ENCODE results near the gene C10orf105.
A peak's percentile ranks its signal among the peaks of the same experiment; 100 is the strongest.

Gene C10orf105

GRCh38 chr10:71719042-71719441 lies 536 bp downstream of the C10orf105 start:
- H3K36me3 Mint-ChIP-seq: no peaks in the 10 kb centered on the region
- H3K4me1 Mint-ChIP-seq (ENCODE audit: low read depth): peaks cover 62% of the 10 kb centered on the region
- H3K27me3 Mint-ChIP-seq: no peaks in the 10 kb centered on the region
- H3K9me3 Mint-ChIP-seq (ENCODE audit: low read depth): no peaks in the 10 kb centered on the region
- no peak overlapping the region for H3K4me3 Mint-ChIP-seq
- no peak overlapping the region for H3K27ac Mint-ChIP-seq

DNA sequence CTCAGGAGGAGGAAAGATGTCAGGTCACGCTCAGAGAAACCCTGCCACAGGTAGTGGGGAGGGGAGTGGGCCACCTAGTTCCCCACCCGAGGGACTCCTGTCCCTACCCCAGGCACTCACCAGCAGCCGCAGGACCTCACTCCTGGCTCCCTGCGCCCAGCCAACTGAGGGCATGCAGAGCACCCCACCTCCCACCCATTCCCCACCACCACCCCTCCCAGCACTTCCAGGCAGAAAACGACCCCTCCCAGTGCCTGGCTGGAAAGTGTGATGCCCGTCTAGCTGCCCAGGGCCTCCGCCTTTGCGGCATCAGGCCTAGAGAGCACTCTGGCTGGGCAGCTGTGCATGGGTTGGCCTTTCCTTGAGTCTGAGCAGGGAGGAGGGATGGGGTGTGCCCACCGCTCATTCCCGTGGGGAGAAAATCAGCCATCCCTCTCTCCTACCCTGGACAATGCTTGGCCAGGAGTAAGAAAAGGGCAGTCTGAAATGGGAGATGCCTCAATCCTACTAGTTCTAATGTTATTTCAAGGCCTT lies 1.3 kb downstream of the C10orf105 start:
- Mint-ChIP-seq H3K36me3 (no peaks in the 10 kb centered on the region), H3K4me1 (ENCODE audit: low read depth) (peaks cover 63% of the 10 kb centered on the region), H3K4me3 (no peak overlapping the region), H3K27me3 (no peaks in the 10 kb centered on the region), H3K27ac (peak overlapping the region; percentile 16), H3K9me3 (ENCODE audit: low read depth) (no peaks in the 10 kb centered on the region)

GRCh38 chr10:71717551-71717951 lies 2.0 kb downstream of the C10orf105 start:
- Mint-ChIP-seq H3K27ac (peak overlapping the region; percentile 84), H3K27me3 (no peaks in the 10 kb centered on the region), H3K36me3 (no peaks in the 10 kb centered on the region), H3K4me3 (no peak overlapping the region), H3K9me3 (ENCODE audit: low read depth) (no peaks in the 10 kb centered on the region), H3K4me1 (ENCODE audit: low read depth) (peaks cover 63% of the 10 kb centered on the region)

- no peak overlapping the region for H3K4me3 Mint-ChIP-seq
- H3K27me3 Mint-ChIP-seq: no peaks in the 10 kb centered on the region
- H3K4me1 Mint-ChIP-seq (ENCODE audit: low read depth): peaks cover 63% of the 10 kb centered on the region
- no peaks in the 10 kb centered on the region for H3K36me3 Mint-ChIP-seq
- H3K27ac Mint-ChIP-seq: peak overlapping the region; percentile 84
- H3K9me3 Mint-ChIP-seq (ENCODE audit: low read depth): no peaks in the 10 kb centered on the region
Measured at GRCh38 chr10:71717056-71717455, 2.5 kb downstream of the C10orf105 start.

- H3K36me3 Mint-ChIP-seq: no peaks in the 10 kb centered on the region
Measured at GRCh38 chr10:71716426-71716825, 3.2 kb downstream of the C10orf105 start.

GRCh38 chr10:71715860-71716259 lies 3.7 kb downstream of the C10orf105 start:
- Mint-ChIP-seq H3K27ac (peak overlapping the region; percentile 79), H3K27me3 (no peaks in the 10 kb centered on the region), H3K9me3 (ENCODE audit: low read depth) (no peaks in the 10 kb centered on the region), H3K36me3 (no peaks in the 10 kb centered on the region), H3K4me3 (peak overlapping the region; percentile 20), H3K4me1 (ENCODE audit: low read depth) (peaks cover 64% of the 10 kb centered on the region)

More at GRCh38 chr10:71716426-71716825, 3.2 kb downstream of the C10orf105 start:
- Mint-ChIP-seq H3K4me1 (ENCODE audit: low read depth) (peaks cover 65% of the 10 kb centered on the region), H3K4me3 (no peak overlapping the region), H3K27ac (peak overlapping the region; percentile 79), H3K27me3 (no peaks in the 10 kb centered on the region), H3K9me3 (ENCODE audit: low read depth) (no peaks in the 10 kb centered on the region)

- H3K27ac Mint-ChIP-seq: peak overlapping the region; percentile 79
- H3K4me3 Mint-ChIP-seq: peak overlapping the region; percentile 46
- no peaks in the 10 kb centered on the region for H3K27me3 Mint-ChIP-seq
- H3K9me3 Mint-ChIP-seq (ENCODE audit: low read depth): no peaks in the 10 kb centered on the region
- peaks cover 62% of the 10 kb centered on the region for H3K4me1 Mint-ChIP-seq (ENCODE audit: low read depth)
- no peaks in the 10 kb centered on the region for H3K36me3 Mint-ChIP-seq
Measured at GRCh38 chr10:71715026-71715425, 4.6 kb downstream of the C10orf105 start.

DNA sequence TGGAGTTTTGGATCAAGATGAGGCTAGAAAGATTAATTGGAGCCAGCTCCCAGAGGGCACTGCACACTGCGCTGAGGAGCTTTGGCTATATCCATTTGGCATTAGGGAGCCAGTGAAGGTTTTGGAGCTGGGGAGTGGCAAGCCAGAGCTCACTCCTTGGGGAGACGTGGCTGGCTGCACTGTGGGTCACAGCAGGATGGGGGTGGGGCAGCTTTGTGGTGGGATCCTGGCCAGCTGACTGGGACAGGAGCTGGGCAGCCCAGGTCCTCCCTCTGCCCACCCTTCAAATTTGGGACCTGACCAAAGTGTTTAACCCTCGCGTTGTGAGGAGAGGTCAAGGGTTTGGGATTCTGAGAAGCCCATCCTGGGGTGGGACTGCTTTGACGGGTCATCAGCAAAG lies 5.0 kb downstream of the C10orf105 start:
- Mint-ChIP-seq H3K27ac (peak overlapping the region; percentile 99), H3K9me3 (ENCODE audit: low read depth) (no peaks in the 10 kb centered on the region), H3K27me3 (no peaks in the 10 kb centered on the region), H3K4me3 (peak overlapping the region; percentile 82), H3K36me3 (no peaks in the 10 kb centered on the region), H3K4me1 (ENCODE audit: low read depth) (peaks cover 67% of the 10 kb centered on the region)

DNA sequence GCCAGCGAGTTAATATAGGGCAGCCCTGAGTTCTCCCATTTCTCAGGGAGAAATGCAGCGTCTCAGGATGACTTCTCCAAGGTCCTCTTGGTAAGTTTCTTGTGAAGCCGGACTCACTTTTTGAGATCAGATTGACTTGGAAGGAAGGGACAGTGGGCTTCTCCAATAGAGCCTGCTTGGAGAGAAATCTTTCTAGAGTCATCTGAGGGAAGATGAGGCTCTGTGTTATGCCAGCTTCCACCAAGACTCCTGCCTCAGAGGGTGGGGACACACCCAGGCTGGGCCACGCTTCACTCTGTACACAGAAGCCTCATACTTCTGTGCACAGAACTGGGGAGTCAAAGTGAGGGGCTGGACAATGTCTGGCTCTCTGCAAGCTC lies 5.6 kb downstream of the C10orf105 start:
- Mint-ChIP-seq H3K27me3 (no peaks in the 10 kb centered on the region), H3K27ac (peak overlapping the region; percentile 99), H3K4me1 (ENCODE audit: low read depth) (peaks cover 66% of the 10 kb centered on the region), H3K36me3 (no peaks in the 10 kb centered on the region), H3K9me3 (ENCODE audit: low read depth) (no peaks in the 10 kb centered on the region), H3K4me3 (peak overlapping the region; percentile 82)

GRCh38 chr10:71713135-71714030 lies 6.2 kb downstream of the C10orf105 start:
- H3K9me3 Mint-ChIP-seq (ENCODE audit: low read depth): no peaks in the 10 kb centered on the region
- H3K36me3 Mint-ChIP-seq: no peaks in the 10 kb centered on the region
- H3K4me3 Mint-ChIP-seq: peak overlapping the region; percentile 82
- no peaks in the 10 kb centered on the region for H3K27me3 Mint-ChIP-seq
- peak overlapping the region; percentile 99 for H3K27ac Mint-ChIP-seq
- peaks cover 68% of the 10 kb centered on the region for H3K4me1 Mint-ChIP-seq (ENCODE audit: low read depth)

DNA sequence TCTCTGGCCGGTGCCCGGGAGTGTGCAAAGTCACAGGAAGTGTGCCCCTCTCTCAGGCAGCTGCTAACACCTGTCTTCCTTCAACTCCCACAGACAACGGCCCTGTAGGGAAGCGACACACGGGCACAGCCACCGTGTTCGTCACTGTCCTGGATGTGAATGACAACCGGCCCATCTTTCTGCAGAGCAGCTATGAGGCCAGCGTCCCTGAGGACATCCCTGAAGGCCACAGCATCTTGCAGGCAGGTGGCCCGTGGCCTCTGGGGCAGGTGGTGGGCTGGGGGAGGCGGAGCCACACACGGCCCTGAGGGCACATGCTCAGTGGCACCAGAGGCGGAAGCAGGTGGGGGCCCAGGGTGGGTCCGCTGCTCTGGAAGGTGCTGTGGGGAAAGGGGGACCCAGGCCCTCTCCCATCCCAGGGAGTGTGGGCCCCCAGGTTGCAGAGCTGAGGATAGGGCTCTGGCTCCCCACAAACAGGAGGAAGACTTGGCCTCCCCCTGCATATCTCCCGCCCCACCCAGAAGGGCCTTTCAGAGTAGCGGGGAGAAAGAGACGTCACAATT lies 6.9 kb downstream of the C10orf105 start:
- Mint-ChIP-seq H3K4me3 (peak overlapping the region; percentile 82), H3K9me3 (ENCODE audit: low read depth) (no peaks in the 10 kb centered on the region), H3K27me3 (no peaks in the 10 kb centered on the region), H3K27ac (peak overlapping the region; percentile 99), H3K36me3 (no peaks in the 10 kb centered on the region), H3K4me1 (ENCODE audit: low read depth) (peaks cover 74% of the 10 kb centered on the region)

DNA sequence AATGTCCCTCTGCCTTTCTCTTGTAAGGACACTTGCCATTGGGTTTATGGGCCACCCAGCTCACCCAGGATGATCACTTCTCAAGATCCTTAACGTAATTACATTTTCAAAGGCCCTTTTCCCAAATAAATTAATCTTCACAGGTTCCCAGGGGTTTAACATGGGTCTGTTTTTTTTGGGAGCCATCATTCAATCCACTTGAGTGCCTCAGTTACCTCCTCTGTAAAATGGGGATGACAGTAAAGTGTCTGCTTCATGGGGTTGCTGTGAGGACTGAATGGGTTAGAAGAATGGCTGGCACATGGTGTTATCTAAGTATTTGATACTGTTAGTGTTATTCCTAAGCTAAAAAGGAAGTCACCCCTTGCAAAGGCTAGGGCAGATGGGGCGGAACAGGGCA lies 7.4 kb downstream of the C10orf105 start:
- peak overlapping the region; percentile 82 for H3K4me3 Mint-ChIP-seq
- no peaks in the 10 kb centered on the region for H3K36me3 Mint-ChIP-seq
- H3K27ac Mint-ChIP-seq: peak overlapping the region; percentile 99
- H3K27me3 Mint-ChIP-seq: no peaks in the 10 kb centered on the region
- no peaks in the 10 kb centered on the region for H3K9me3 Mint-ChIP-seq (ENCODE audit: low read depth)
- peaks cover 75% of the 10 kb centered on the region for H3K4me1 Mint-ChIP-seq (ENCODE audit: low read depth)

DNA sequence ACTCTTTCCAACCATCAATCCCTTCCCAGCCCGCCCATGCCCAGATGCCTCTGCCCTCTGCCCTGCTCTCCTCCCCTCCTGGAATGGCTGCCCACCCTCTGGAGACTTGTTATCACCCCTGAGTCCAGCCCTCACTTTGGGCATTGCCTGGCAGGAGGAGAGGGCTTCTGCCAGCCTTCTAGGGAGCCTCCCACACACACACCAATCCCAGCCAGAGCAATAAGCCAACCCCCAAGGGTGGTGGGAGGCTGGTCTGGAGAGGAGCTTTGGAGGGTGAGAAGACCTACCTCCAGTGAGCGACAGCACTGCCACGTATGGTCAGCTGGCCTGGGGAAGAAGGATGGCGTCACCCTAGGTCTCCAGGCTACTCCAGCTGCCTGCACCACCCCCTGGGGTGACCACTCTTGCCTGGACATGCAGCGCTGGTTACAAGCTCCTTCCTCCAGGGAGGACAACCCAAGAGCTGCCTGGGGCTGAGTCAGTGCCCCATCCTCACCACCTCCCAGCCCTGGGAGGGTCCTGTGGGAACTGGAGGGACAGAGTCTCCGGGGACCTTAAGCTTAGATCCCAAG lies 8.4 kb downstream of the C10orf105 start:
- no peaks in the 10 kb centered on the region for H3K9me3 Mint-ChIP-seq (ENCODE audit: low read depth)
- peaks cover 66% of the 10 kb centered on the region for H3K4me1 Mint-ChIP-seq (ENCODE audit: low read depth)
- no peaks in the 10 kb centered on the region for H3K36me3 Mint-ChIP-seq
- H3K27me3 Mint-ChIP-seq: no peaks in the 10 kb centered on the region
- no peak overlapping the region for H3K4me3 Mint-ChIP-seq
- H3K27ac Mint-ChIP-seq: peak overlapping the region; percentile 99

DNA sequence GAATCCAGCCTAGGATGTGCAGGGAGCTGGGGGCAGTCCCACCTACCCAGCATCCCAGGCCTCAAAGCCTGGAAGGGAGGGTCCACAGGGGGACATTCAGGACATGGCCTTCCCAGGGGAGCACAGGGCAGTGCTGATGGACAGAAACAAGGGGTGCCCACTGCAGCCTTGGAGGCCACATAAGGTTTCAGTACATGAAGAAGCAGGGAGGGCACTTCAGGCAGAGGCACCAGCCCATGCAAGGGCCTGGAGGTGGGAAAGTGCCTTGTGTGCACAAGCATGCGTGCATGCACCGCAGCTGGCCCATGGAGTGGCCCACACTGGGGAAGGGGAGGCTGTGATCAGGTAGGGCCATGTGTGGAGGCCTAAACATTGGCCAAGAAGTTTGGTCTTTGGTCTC lies 9.1 kb downstream of the C10orf105 start:
- no peaks in the 10 kb centered on the region for H3K36me3 Mint-ChIP-seq
- H3K27ac Mint-ChIP-seq: peak overlapping the region; percentile 28
- no peak overlapping the region for H3K4me3 Mint-ChIP-seq
- no peaks in the 10 kb centered on the region for H3K27me3 Mint-ChIP-seq
- peaks cover 63% of the 10 kb centered on the region for H3K4me1 Mint-ChIP-seq (ENCODE audit: low read depth)
- no peaks in the 10 kb centered on the region for H3K9me3 Mint-ChIP-seq (ENCODE audit: low read depth)

All from activated naive CD8-positive, alpha-beta T cell (primary cell).